Mesendoderm (in vitro differentiated cells): Measurements from ENCODE around the gene CCBE1.

Experiments used
- DNase-seq: peaks from one replicate; pipeline ENCODE4 v3.0.0; 2013
- H2AK5ac ChIP-seq: 2 replicates; pipeline ENCODE4 v1.6.1; 2013; ENCODE audit warnings: low read length, inconsistent platforms
- H2BK120ac ChIP-seq: 2 replicates; pipeline ENCODE4 v1.6.1; 2013; ENCODE audit warnings: low read depth, mild to moderate bottlenecking, low read length, moderate library complexity, mixed read lengths
- H2BK15ac ChIP-seq: replicated peaks from 2 replicates; pipeline ENCODE4 v1.6.1; 2013; ENCODE audit warnings: low read depth, mild to moderate bottlenecking, moderate library complexity
- H2BK5ac ChIP-seq: 2 replicates; pipeline ENCODE4 v1.6.1; 2013; ENCODE audit warnings: low read length, inconsistent platforms
- H3K18ac ChIP-seq: 2 replicates; pipeline ENCODE4 v1.6.1; 2013; ENCODE audit warnings: mild to moderate bottlenecking, low read length, mixed read lengths
- H3K23ac ChIP-seq: one replicate; pipeline ENCODE4 v1.6.1; 2013; ENCODE audit warnings: low read length
- H3K27ac ChIP-seq: 2 replicates; pipeline ENCODE4 v1.5.1; 2013; ENCODE audit warnings: low read depth, mild to moderate bottlenecking, inconsistent platforms, low read length, moderate library complexity
- H3K27me3 ChIP-seq: 2 replicates; pipeline ENCODE4 v1.6.1; 2013; ENCODE audit warnings: low read length, control low read depth, mild to moderate bottlenecking, inconsistent platforms; ENCODE audit not compliant: insufficient read depth, poor library complexity
- H3K36me3 ChIP-seq: 2 replicates; pipeline ENCODE4 v1.6.1; 2013; ENCODE audit warnings: low read length, inconsistent platforms; ENCODE audit not compliant: control insufficient read depth, insufficient read depth
- H3K4ac ChIP-seq: one replicate; pipeline ENCODE4 v1.6.1; 2013; ENCODE audit warnings: low read depth, mild to moderate bottlenecking, low read length, moderate library complexity
- H3K4me1 ChIP-seq: 2 replicates; pipeline ENCODE4 v1.6.1; 2013; ENCODE audit warnings: low read depth, low read length, inconsistent platforms; ENCODE audit not compliant: control insufficient read depth
- H3K4me2 ChIP-seq: 2 replicates; pipeline ENCODE4 v1.6.1; 2013; ENCODE audit warnings: low read length
- H3K4me3 ChIP-seq: 2 replicates; pipeline ENCODE4 v1.5.1; 2013; ENCODE audit warnings: mild to moderate bottlenecking, low read length
- H3K56ac ChIP-seq: one replicate; pipeline ENCODE4 v1.6.1; 2013; ENCODE audit warnings: low read length
- H3K79me1 ChIP-seq: 2 replicates; pipeline ENCODE4 v1.6.1; 2013; ENCODE audit warnings: low read length, inconsistent platforms
- H3K79me2 ChIP-seq: 2 replicates; pipeline ENCODE4 v1.6.1; 2013; ENCODE audit warnings: mild to moderate bottlenecking, low read length; ENCODE audit not compliant: control insufficient read depth, insufficient read depth
- H3K9ac ChIP-seq: 2 replicates; pipeline ENCODE4 v1.6.1; 2013; ENCODE audit warnings: low read length, inconsistent platforms
- H4K5ac ChIP-seq: one replicate; pipeline ENCODE4 v1.6.1; 2013; ENCODE audit warnings: low read length
- H4K8ac ChIP-seq: one replicate; pipeline ENCODE4 v1.6.1; 2013; ENCODE audit warnings: low read depth, mild to moderate bottlenecking, control low read depth, low read length, moderate library complexity
- WGBS: extraction: QIAGEN DNeasy Blood & Tissue Kit; methylation state at CpG from one replicate; pipeline ENCODE4 v1.1.7; 2013; ENCODE audit warnings: low lambda C conversion rate, missing lambda C conversion rate; ENCODE audit not compliant: insufficient coverage; ENCODE audit errors: extremely low coverage; 5-methylcytosine and 5-hydroxymethylcytosine counted together

CCBE1 gene

GRCh38 chr18:59484561-59485328 lies 212.5 kb downstream of the CCBE1 start:
- H3K23ac ChIP-seq = no peak overlapping the region
- H3K18ac ChIP-seq = no peak overlapping the region
- no peak overlapping the region for H3K4me3 ChIP-seq

GRCh38 chr18:59484131-59484530 lies 213.1 kb downstream of the CCBE1 start:
- no peaks in the 10 kb centered on the region for H3K79me1 ChIP-seq
- H3K27me3 ChIP-seq = no peaks in the 10 kb centered on the region
- no peak overlapping the region for H3K56ac ChIP-seq
- H2BK5ac ChIP-seq = no peak overlapping the region
- H3K4me2 ChIP-seq = no peak overlapping the region
- H3K4me3 ChIP-seq = no peak overlapping the region
- H4K5ac ChIP-seq = no peak overlapping the region
- WGBS = no CpG with 5 or more reads among the region's 4 CpGs
- no peaks in the 10 kb centered on the region for H3K36me3 ChIP-seq
- H4K8ac ChIP-seq = no peak overlapping the region
- no peaks in the 10 kb centered on the region for H3K79me2 ChIP-seq
- H2AK5ac ChIP-seq = no peak overlapping the region
- H3K9ac ChIP-seq = no peak overlapping the region
- no peak overlapping the region for H3K27ac ChIP-seq
- no peak overlapping the region for H2BK15ac ChIP-seq
- H2BK120ac ChIP-seq = no peak overlapping the region
- no peak overlapping the region for H3K23ac ChIP-seq
- H3K4me1 ChIP-seq = no peaks in the 10 kb centered on the region
- no peak for DNase-seq
- H3K4ac ChIP-seq = no peak overlapping the region
- H3K18ac ChIP-seq = no peak overlapping the region

More at GRCh38 chr18:59484561-59485328, 212.5 kb downstream of the CCBE1 start:
- H3K9ac ChIP-seq = no peak overlapping the region
- H2BK5ac ChIP-seq = no peak overlapping the region
- no peak overlapping the region for H3K4ac ChIP-seq
- no peak overlapping the region for H2BK120ac ChIP-seq
- H4K8ac ChIP-seq = no peak overlapping the region
- no peak overlapping the region for H2BK15ac ChIP-seq
- H3K27me3 ChIP-seq = no peaks in the 10 kb centered on the region
- H3K4me2 ChIP-seq = no peak overlapping the region
- H3K36me3 ChIP-seq = no peaks in the 10 kb centered on the region
- DNase-seq = no peak
- H4K5ac ChIP-seq = no peak overlapping the region
- H3K27ac ChIP-seq = no peak overlapping the region
- no peaks in the 10 kb centered on the region for H3K79me2 ChIP-seq
- H2AK5ac ChIP-seq = no peak overlapping the region
- H3K4me1 ChIP-seq = no peaks in the 10 kb centered on the region
- 100% methylated on average over 1 of the region's 8 CpGs for WGBS
- no peaks in the 10 kb centered on the region for H3K79me1 ChIP-seq
- no peak overlapping the region for H3K56ac ChIP-seq

GRCh38 chr18:59481436-59481835 lies 215.8 kb downstream of the CCBE1 start:
- Histone ChIP-seq H3K4me2 (no peak overlapping the region), H2BK120ac (no peak overlapping the region), H2BK15ac (no peak overlapping the region), H4K5ac (no peak overlapping the region), H3K4me1 (no peaks in the 10 kb centered on the region), H3K27me3 (no peaks in the 10 kb centered on the region), H3K23ac (no peak overlapping the region), H3K79me2 (no peaks in the 10 kb centered on the region), H3K56ac (no peak overlapping the region), H2BK5ac (no peak overlapping the region), H3K4me3 (no peak overlapping the region), H3K4ac (no peak overlapping the region), H3K79me1 (no peaks in the 10 kb centered on the region), H4K8ac (no peak overlapping the region), H3K36me3 (no peaks in the 10 kb centered on the region), H3K18ac (no peak overlapping the region), H3K9ac (no peak overlapping the region), H2AK5ac (no peak overlapping the region), H3K27ac (no peak overlapping the region)
- WGBS = no CpG with 5 or more reads among the region's 3 CpGs
- DNase-seq = no peak

- H3K4me3 ChIP-seq = no peak overlapping the region
- H3K18ac ChIP-seq = no peak overlapping the region
- H3K56ac ChIP-seq = no peak overlapping the region
- H3K36me3 ChIP-seq = no peaks in the 10 kb centered on the region
- DNase-seq = no peak
- H3K23ac ChIP-seq = no peak overlapping the region
- H3K79me2 ChIP-seq = no peaks in the 10 kb centered on the region
- no peak overlapping the region for H3K27ac ChIP-seq
- no peak overlapping the region for H2AK5ac ChIP-seq
- WGBS = no CpG with 5 or more reads among the region's 2 CpGs
- no peak overlapping the region for H2BK5ac ChIP-seq
- H3K4me1 ChIP-seq = no peaks in the 10 kb centered on the region
- H3K4ac ChIP-seq = no peak overlapping the region
- H3K4me2 ChIP-seq = no peak overlapping the region
- H4K5ac ChIP-seq = no peak overlapping the region
- no peaks in the 10 kb centered on the region for H3K79me1 ChIP-seq
- no peak overlapping the region for H2BK120ac ChIP-seq
- no peak overlapping the region for H3K9ac ChIP-seq
- H4K8ac ChIP-seq = no peak overlapping the region
- H3K27me3 ChIP-seq = no peaks in the 10 kb centered on the region
- no peak overlapping the region for H2BK15ac ChIP-seq
Measured at GRCh38 chr18:59479776-59480175, 217.4 kb downstream of the CCBE1 start.

DNA sequence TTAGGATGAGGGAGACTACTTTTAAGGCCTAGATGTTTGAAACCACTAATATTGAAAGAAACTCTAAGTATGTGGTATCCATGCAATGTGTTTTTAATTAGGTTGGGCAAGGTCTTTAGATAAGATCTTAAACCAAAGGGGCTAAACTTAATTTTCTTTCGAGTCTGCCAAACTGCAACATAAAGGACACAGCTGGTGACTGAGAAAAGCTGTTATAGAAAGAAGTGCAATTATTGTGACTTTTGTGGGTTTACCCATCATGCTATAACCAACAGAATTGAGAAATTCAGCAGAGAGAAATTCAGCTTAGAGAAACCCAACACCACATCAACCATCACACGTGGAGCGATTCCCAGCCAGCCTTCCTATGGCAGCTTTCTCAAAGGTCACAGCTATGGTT lies 218.6 kb downstream of the CCBE1 start:
- no peaks in the 10 kb centered on the region for H3K36me3 ChIP-seq
- no peak overlapping the region for H3K4me2 ChIP-seq
- no peaks in the 10 kb centered on the region for H3K27me3 ChIP-seq
- H3K27ac ChIP-seq = no peak overlapping the region
- H3K4me1 ChIP-seq = no peaks in the 10 kb centered on the region
- no peak overlapping the region for H3K23ac ChIP-seq
- WGBS = no CpG with 5 or more reads among the region's 3 CpGs
- H4K8ac ChIP-seq = no peak overlapping the region
- H3K4me3 ChIP-seq = no peak overlapping the region
- H3K4ac ChIP-seq = no peak overlapping the region
- no peak for DNase-seq
- no peaks in the 10 kb centered on the region for H3K79me1 ChIP-seq
- H3K56ac ChIP-seq = no peak overlapping the region
- no peaks in the 10 kb centered on the region for H3K79me2 ChIP-seq
- no peak overlapping the region for H2BK15ac ChIP-seq
- H4K5ac ChIP-seq = no peak overlapping the region
- H3K9ac ChIP-seq = no peak overlapping the region
- H2BK120ac ChIP-seq = no peak overlapping the region
- H3K18ac ChIP-seq = no peak overlapping the region
- no peak overlapping the region for H2BK5ac ChIP-seq
- H2AK5ac ChIP-seq = no peak overlapping the region

- no peak overlapping the region for H3K4me3 ChIP-seq
- no peak overlapping the region for H3K56ac ChIP-seq
- no peak overlapping the region for H4K5ac ChIP-seq
- no peak overlapping the region for H4K8ac ChIP-seq
- no peak for DNase-seq
- no CpG with 5 or more reads among the region's 2 CpGs for WGBS
- no peak overlapping the region for H3K27ac ChIP-seq
- H2AK5ac ChIP-seq = no peak overlapping the region
- no peak overlapping the region for H2BK5ac ChIP-seq
- H3K4me2 ChIP-seq = no peak overlapping the region
- no peaks in the 10 kb centered on the region for H3K27me3 ChIP-seq
- no peak overlapping the region for H3K18ac ChIP-seq
- H3K4me1 ChIP-seq = no peaks in the 10 kb centered on the region
- no peak overlapping the region for H2BK120ac ChIP-seq
- no peaks in the 10 kb centered on the region for H3K36me3 ChIP-seq
- H3K79me1 ChIP-seq = no peaks in the 10 kb centered on the region
- H3K9ac ChIP-seq = no peak overlapping the region
- H2BK15ac ChIP-seq = no peak overlapping the region
- H3K23ac ChIP-seq = no peak overlapping the region
- no peaks in the 10 kb centered on the region for H3K79me2 ChIP-seq
- no peak overlapping the region for H3K4ac ChIP-seq
Measured at GRCh38 chr18:59477849-59478248, 219.4 kb downstream of the CCBE1 start.
